Astrocyte (in vitro differentiated cells and primary cell): ENCODE measurements around the gene OXNAD1.

Experiments
- EZH2 ChIP-seq: IDR thresholded peaks from 2 replicates; pipeline ENCODE4 v1.6.1; 2012; ENCODE audit warnings: mild to moderate bottlenecking, low read length, inconsistent platforms; ENCODE audit not compliant: insufficient read depth
- TF ChIP-seq, protein P1 (sequence below): IDR thresholded peaks from 2 replicates; pipeline ENCODE4 v1.5.1; 2011; ENCODE audit warnings: low read depth, mild to moderate bottlenecking, inconsistent platforms, low read length, moderate library complexity; ENCODE audit not compliant: insufficient read depth

DNA sequence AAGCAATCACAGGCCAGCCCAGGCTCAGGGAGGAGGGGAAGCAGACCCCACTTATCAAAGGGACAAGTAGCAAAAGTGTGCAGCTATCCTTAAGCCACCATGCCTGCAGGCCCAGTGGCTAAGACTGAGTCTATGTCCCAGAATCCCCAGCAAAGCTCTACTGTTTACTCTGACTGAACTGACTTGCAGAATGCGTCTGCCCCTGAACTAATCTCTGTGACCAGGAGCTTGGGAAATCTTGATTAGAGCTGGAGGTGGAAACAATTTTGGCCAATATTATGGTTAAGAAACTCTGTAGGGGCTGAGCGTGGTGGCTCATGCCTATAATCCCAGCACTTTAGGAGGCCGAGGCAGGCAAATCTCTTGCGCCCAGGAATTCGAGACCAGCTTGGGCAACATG lies 22.8 kb upstream of the OXNAD1 start:
- TF ChIP-seq, protein P1, sequence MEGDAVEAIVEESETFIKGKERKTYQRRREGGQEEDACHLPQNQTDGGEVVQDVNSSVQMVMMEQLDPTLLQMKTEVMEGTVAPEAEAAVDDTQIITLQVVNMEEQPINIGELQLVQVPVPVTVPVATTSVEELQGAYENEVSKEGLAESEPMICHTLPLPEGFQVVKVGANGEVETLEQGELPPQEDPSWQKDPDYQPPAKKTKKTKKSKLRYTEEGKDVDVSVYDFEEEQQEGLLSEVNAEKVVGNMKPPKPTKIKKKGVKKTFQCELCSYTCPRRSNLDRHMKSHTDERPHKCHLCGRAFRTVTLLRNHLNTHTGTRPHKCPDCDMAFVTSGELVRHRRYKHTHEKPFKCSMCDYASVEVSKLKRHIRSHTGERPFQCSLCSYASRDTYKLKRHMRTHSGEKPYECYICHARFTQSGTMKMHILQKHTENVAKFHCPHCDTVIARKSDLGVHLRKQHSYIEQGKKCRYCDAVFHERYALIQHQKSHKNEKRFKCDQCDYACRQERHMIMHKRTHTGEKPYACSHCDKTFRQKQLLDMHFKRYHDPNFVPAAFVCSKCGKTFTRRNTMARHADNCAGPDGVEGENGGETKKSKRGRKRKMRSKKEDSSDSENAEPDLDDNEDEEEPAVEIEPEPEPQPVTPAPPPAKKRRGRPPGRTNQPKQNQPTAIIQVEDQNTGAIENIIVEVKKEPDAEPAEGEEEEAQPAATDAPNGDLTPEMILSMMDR: no peak
- no peak for TF ChIP-seq EZH2
